GM19397 (cell line): ENCODE measurements around the gene RGS14.
"Not testable (repeated sequence)": the region's sequence is repeated elsewhere in the genome, so short reads cannot be mapped to it uniquely, and the experiment has no call there.

Source experiments
- ATAC-seq: cut with Tn5 transposase; IDR thresholded peaks from one replicate; pipeline ENCODE4 v1.9.1; 2021; ENCODE audit warnings: mild to moderate bottlenecking, moderate library complexity; ENCODE audit not compliant: unreplicated experiment

The RGS14 gene

GRCh38 chr5:177399997-177400868 is 42.5 kb downstream of the RGS14 start, which contains the start of gene PFN3:
PFN3 (minus strand) TSS chr5:177400661; CDS start chr5:177400576, 85 bp downstream.
- no peak for ATAC-seq

- ATAC-seq = no peak
Measured at GRCh38 chr5:177402271-177403043, 44.7 kb downstream of the RGS14 start.

GRCh38 chr5:177403102-177403791 is 45.5 kb downstream of the RGS14 start:
- ATAC-seq = peak; percentile 14

- ATAC-seq = peak; percentile 77
Measured at GRCh38 chr5:177403792-177404640, 46.3 kb downstream of the RGS14 start.

GRCh38 chr5:177404641-177405179 is 47.0 kb downstream of the RGS14 start:
- ATAC-seq = no peak

- no peak for ATAC-seq
Measured at GRCh38 chr5:177405312-177405711, 47.6 kb downstream of the RGS14 start.

- no peak for ATAC-seq
Measured at GRCh38 chr5:177405805-177406204, 48.1 kb downstream of the RGS14 start.

- no peak for ATAC-seq
Measured at GRCh38 chr5:177409043-177409801, 51.5 kb downstream of the RGS14 start, which contains the start of gene F12. F12 (minus strand) TSS chr5:177409564; CDS start chr5:177409527, 37 bp downstream.

GRCh38 chr5:177410575-177410974 is 52.9 kb downstream of the RGS14 start:
- no peak for ATAC-seq

- no peak for ATAC-seq
Measured at GRCh38 chr5:177412603-177413233, 55.0 kb downstream of the RGS14 start.

- no peak for ATAC-seq
Measured at GRCh38 chr5:177414481-177414880, 56.8 kb downstream of the RGS14 start.

- ATAC-seq = not testable (repeated sequence)
Measured at GRCh38 chr5:177417081-177417480, 59.4 kb downstream of the RGS14 start.

- no peak for ATAC-seq
Measured at GRCh38 chr5:177419046-177419445, 61.3 kb downstream of the RGS14 start.

- ATAC-seq = not testable (repeated sequence)
Measured at GRCh38 chr5:177420472-177420871, 62.7 kb downstream of the RGS14 start.

GRCh38 chr5:177421062-177421798 is 63.5 kb downstream of the RGS14 start:
- ATAC-seq = no peak
